Measurements from ENCODE around the gene MUC4.

Gene MUC4

DNA sequence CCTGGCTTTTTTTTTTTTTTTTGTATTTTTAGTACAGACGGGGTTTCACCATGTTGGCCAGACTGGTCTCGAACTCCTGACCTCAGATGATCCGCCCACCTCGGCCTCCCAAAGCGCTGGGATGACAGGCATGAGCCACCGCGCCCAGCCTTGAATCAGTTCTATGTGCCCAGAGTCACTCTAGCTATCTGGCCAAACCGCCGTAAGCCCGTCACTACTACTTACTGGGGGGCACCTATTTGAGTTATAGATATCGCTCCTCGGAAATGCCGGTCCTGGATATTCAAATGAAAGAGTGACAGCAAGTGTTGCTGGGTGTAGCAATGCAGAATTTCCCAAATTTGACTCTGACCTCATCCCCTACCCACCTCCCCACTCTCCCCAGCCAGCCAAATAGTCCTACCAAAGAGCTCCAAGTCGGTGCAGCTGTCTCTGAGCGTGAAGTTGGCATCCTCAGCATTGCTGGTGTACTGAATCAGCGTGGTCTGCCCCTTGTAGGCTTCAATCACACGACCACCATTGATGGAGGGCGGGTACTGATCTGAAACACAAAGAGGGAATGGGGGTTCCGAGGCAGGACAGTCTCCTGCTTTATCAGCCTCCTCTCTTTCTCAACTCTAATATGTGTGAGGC is 52.9 kb downstream of the MUC4 start:
- no peaks in the 10 kb centered on the region for H3K9me3 ChIP-seq (ENCODE audit: control insufficient read depth, insufficient read depth, low read length)
- no peaks in the 10 kb centered on the region for H3K27me3 ChIP-seq (ENCODE audit: control insufficient read depth, insufficient read depth, low read length)
- no peaks in the 10 kb centered on the region for H3K36me3 ChIP-seq (ENCODE audit: control insufficient read depth, insufficient read depth, low read length)
- no peak overlapping the region for H3K27ac ChIP-seq (ENCODE audit: low read depth, low read length)
- H3K4me3 ChIP-seq (ENCODE audit: low read depth, low read length) = no peak overlapping the region
- H3K9ac ChIP-seq (ENCODE audit: low read depth, low read length) = no peak overlapping the region
- peaks cover 3% of the 10 kb centered on the region; the same call in 1 of the 2 replicates for H3K4me1 ChIP-seq (ENCODE audit: control insufficient read depth, insufficient read depth, low read length)

DNA sequence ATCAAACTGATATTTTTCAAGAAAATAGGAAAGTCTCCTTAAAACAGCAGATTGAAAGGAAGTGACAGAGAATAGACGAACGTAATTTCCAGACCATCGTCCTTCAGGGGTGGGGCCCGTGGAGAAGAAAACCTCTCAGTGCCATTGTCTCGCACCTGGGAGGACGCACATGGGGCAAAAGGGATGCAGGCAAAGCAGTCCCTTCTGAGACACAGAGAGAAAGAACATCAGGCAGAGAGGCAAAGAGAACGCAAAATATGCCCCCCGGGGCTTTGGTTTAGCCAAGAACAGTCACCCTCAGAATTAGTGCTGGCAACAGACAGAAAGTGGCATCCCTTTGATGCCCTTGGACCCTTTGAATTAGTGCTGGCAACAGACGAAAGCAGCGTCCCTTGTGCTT is 53.9 kb downstream of the MUC4 start:
- Histone ChIP-seq H3K9ac (ENCODE audit: low read depth, low read length) (no peak overlapping the region), H3K4me1 (ENCODE audit: control insufficient read depth, insufficient read depth, low read length) (peaks cover 3% of the 10 kb centered on the region; the same call in 1 of the 2 replicates), H3K27me3 (ENCODE audit: control insufficient read depth, insufficient read depth, low read length) (no peaks in the 10 kb centered on the region), H3K4me3 (ENCODE audit: low read depth, low read length) (no peak overlapping the region), H3K9me3 (ENCODE audit: control insufficient read depth, insufficient read depth, low read length) (no peaks in the 10 kb centered on the region), H3K27ac (ENCODE audit: low read depth, low read length) (no peak overlapping the region), H3K36me3 (ENCODE audit: control insufficient read depth, insufficient read depth, low read length) (no peaks in the 10 kb centered on the region)

DNA sequence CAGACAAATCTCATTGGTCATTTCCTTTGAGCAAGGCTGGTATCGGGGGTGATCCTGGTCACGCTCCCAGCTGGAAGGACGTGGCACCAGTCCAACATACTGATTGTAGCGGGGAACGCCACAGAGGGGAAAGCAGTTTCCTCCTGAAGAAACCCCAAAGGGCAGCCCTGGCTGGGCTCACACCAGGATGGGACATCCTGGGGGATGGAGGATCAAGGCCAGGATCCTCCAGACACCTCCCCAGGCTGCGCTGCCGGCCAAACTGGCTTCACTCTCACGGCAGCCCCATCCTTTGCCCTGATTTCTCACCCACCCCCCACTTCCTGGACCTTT is 54.3 kb downstream of the MUC4 start:
- H3K9me3 ChIP-seq (ENCODE audit: control insufficient read depth, insufficient read depth, low read length) = no peaks in the 10 kb centered on the region
- H3K4me3 ChIP-seq (ENCODE audit: low read depth, low read length) = no peak overlapping the region
- no peak overlapping the region for H3K27ac ChIP-seq (ENCODE audit: low read depth, low read length)
- H3K36me3 ChIP-seq (ENCODE audit: control insufficient read depth, insufficient read depth, low read length) = no peaks in the 10 kb centered on the region
- H3K9ac ChIP-seq (ENCODE audit: low read depth, low read length) = no peak overlapping the region
- H3K27me3 ChIP-seq (ENCODE audit: control insufficient read depth, insufficient read depth, low read length) = no peaks in the 10 kb centered on the region
- peaks cover 3% of the 10 kb centered on the region; the same call in 1 of the 2 replicates for H3K4me1 ChIP-seq (ENCODE audit: control insufficient read depth, insufficient read depth, low read length)

DNA sequence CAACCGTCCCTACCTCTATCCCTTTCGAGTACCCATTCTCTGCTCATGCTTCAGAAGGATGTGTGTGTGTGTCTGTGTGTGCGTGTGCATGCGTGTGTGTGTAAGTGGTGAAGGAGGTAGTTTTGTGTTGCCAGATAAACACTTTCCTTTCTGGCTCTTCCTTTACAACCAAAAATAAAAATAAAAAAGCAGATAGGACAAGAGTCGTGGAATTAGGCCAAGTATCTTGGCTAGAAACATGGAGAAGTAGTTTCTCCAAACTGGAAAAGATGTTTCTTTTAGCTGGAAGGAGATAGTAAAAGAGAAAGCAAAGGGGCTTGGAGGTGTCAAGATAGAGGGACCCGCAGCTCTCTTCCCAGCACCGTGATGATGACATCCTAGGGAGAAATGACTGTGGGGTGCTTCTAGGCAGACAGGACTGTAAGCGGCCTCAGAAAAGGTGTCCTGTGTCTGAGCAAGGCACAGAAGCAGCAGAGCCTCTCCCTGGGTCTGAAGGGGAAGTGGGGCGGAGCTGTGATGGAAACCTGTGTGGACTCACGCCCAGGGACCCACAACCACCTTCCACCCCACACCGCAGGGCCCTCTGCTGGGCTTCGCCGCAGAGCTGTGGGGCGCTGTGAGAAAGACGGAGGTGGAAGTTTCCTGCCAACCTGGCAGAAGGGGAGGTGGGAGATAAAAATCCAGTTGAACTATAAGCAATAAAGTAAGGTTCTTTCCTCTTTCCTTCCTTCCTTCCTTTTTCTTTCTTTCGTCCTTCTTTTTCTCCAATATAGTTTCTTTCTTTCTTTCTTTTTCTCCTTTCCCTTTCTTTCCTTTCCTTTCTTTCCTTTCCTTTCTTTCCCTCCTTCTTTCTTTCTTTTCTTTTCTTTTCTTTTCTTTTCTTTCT is 55.7 kb downstream of the MUC4 start:
- H3K27me3 ChIP-seq (ENCODE audit: control insufficient read depth, insufficient read depth, low read length) = no peaks in the 10 kb centered on the region
- no peak overlapping the region for H3K27ac ChIP-seq (ENCODE audit: low read depth, low read length)
- H3K4me3 ChIP-seq (ENCODE audit: low read depth, low read length) = no peak overlapping the region
- H3K36me3 ChIP-seq (ENCODE audit: control insufficient read depth, insufficient read depth, low read length) = no peaks in the 10 kb centered on the region
- H3K9me3 ChIP-seq (ENCODE audit: control insufficient read depth, insufficient read depth, low read length) = no peaks in the 10 kb centered on the region
- peaks cover 3% of the 10 kb centered on the region; the same call in 1 of the 2 replicates for H3K4me1 ChIP-seq (ENCODE audit: control insufficient read depth, insufficient read depth, low read length)
- H3K9ac ChIP-seq (ENCODE audit: low read depth, low read length) = no peak overlapping the region

DNA sequence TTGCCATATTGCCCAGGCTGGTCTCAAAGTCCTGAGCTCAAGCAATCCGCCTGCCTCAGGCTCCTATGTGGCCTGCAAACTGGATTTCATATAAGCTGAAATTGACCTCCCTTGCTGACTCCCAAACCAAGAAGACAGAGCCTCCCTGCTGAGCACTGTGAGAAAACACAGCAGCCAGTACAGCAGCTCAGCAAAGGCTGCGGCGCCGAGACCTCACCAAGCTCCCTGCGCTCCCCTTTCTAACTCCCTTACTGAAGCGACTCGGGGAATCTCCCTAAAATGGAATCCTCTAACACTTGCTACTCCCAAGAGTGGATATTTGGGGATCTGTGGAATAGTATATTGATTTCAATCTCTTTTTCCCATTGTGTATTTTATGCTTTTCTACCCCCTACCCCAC is 56.3 kb downstream of the MUC4 start:
- Histone ChIP-seq H3K4me3 (ENCODE audit: low read depth, low read length) (no peak overlapping the region), H3K27me3 (ENCODE audit: control insufficient read depth, insufficient read depth, low read length) (no peaks in the 10 kb centered on the region)

DNA sequence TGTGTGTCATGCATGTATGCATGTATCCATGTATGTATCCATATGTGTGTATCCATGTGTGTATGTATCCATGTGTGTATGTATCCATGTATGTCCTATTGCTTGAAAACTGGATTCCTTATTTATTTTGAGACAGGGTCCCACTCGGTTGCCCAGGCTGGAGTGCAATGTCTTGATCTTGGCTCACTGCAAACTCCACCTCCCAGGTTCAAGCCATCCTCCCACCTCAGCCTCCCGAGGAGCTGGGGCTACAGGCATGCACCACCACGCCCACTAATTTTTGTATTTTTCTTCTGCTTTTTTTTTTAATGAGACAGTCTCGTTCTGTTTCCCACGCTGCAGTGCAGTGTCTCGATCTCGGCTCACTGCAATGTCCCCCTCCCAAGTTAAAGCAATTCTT is 56.8 kb downstream of the MUC4 start:
- no peak overlapping the region for H3K4me3 ChIP-seq (ENCODE audit: low read depth, low read length)
- H3K36me3 ChIP-seq (ENCODE audit: control insufficient read depth, insufficient read depth, low read length) = no peaks in the 10 kb centered on the region
- H3K9ac ChIP-seq (ENCODE audit: low read depth, low read length) = no peak overlapping the region
- no peak overlapping the region for H3K27ac ChIP-seq (ENCODE audit: low read depth, low read length)
- H3K27me3 ChIP-seq (ENCODE audit: control insufficient read depth, insufficient read depth, low read length) = no peaks in the 10 kb centered on the region
- H3K9me3 ChIP-seq (ENCODE audit: control insufficient read depth, insufficient read depth, low read length) = no peaks in the 10 kb centered on the region
- peaks cover 3% of the 10 kb centered on the region; the same call in 1 of the 2 replicates for H3K4me1 ChIP-seq (ENCODE audit: control insufficient read depth, insufficient read depth, low read length)

More for the DNA sequence above, 56.3 kb downstream of the MUC4 start:
- H3K4me1 ChIP-seq (ENCODE audit: control insufficient read depth, insufficient read depth, low read length) = peaks cover 3% of the 10 kb centered on the region; the same call in 1 of the 2 replicates
- H3K27ac ChIP-seq (ENCODE audit: low read depth, low read length) = no peak overlapping the region
- no peaks in the 10 kb centered on the region for H3K9me3 ChIP-seq (ENCODE audit: control insufficient read depth, insufficient read depth, low read length)
- no peak overlapping the region for H3K9ac ChIP-seq (ENCODE audit: low read depth, low read length)
- H3K36me3 ChIP-seq (ENCODE audit: control insufficient read depth, insufficient read depth, low read length) = no peaks in the 10 kb centered on the region

DNA sequence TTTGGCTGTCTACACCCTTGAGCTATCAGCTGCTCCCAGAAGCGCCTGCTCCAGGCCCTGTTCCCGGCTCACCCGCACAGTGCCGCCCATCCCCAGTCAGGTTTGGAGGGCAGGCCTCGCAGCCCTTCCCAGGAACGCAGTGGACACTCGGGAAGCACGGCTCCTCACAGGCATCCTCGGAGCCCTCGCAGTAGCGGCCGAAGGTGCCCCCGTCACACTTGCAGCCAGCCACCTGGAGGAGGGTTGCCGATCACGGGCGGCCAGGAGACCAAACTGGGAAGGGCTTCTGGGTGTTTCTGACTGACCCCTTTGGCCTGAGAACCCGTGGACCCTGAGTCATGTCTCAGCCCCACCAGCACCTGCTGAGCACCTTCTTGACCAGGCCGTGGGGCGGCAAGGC is 57.6 kb downstream of the MUC4 start:
- Histone ChIP-seq H3K27ac (ENCODE audit: low read depth, low read length) (no peak overlapping the region), H3K4me1 (ENCODE audit: control insufficient read depth, insufficient read depth, low read length) (peaks cover 3% of the 10 kb centered on the region; the same call in 1 of the 2 replicates), H3K36me3 (ENCODE audit: control insufficient read depth, insufficient read depth, low read length) (no peaks in the 10 kb centered on the region), H3K9ac (ENCODE audit: low read depth, low read length) (no peak overlapping the region), H3K4me3 (ENCODE audit: low read depth, low read length) (no peak overlapping the region), H3K9me3 (ENCODE audit: control insufficient read depth, insufficient read depth, low read length) (no peaks in the 10 kb centered on the region), H3K27me3 (ENCODE audit: control insufficient read depth, insufficient read depth, low read length) (no peaks in the 10 kb centered on the region)

DNA sequence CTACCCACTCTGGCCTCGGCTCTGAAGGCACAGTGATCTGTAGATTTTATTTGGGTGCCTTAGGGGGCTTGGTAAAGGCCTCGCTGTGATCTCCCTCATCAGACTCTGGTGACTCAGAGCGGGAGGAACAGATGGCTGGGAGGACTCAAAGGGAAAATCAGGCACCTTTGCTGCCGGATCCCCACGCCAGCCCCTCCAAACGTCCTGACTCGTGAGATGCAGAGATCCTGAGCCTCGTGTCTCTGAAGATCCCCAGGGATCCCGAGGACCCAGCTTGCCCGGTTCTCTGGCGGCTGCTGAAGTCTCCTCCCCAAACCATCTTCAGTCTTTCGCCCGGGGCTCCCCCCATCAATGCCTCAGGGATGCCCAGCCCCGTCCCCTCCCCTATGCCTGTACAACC is 58.1 kb downstream of the MUC4 start:
- no peaks in the 10 kb centered on the region for H3K9me3 ChIP-seq (ENCODE audit: control insufficient read depth, insufficient read depth, low read length)
- no peak overlapping the region for H3K9ac ChIP-seq (ENCODE audit: low read depth, low read length)
- no peak overlapping the region for H3K4me3 ChIP-seq (ENCODE audit: low read depth, low read length)
- H3K27me3 ChIP-seq (ENCODE audit: control insufficient read depth, insufficient read depth, low read length) = no peaks in the 10 kb centered on the region; the same call in 1 of the 2 replicates
- no peak overlapping the region for H3K27ac ChIP-seq (ENCODE audit: low read depth, low read length)
- no peaks in the 10 kb centered on the region for H3K36me3 ChIP-seq (ENCODE audit: control insufficient read depth, insufficient read depth, low read length)
- peaks cover 3% of the 10 kb centered on the region; the same call in 1 of the 2 replicates for H3K4me1 ChIP-seq (ENCODE audit: control insufficient read depth, insufficient read depth, low read length)

DNA sequence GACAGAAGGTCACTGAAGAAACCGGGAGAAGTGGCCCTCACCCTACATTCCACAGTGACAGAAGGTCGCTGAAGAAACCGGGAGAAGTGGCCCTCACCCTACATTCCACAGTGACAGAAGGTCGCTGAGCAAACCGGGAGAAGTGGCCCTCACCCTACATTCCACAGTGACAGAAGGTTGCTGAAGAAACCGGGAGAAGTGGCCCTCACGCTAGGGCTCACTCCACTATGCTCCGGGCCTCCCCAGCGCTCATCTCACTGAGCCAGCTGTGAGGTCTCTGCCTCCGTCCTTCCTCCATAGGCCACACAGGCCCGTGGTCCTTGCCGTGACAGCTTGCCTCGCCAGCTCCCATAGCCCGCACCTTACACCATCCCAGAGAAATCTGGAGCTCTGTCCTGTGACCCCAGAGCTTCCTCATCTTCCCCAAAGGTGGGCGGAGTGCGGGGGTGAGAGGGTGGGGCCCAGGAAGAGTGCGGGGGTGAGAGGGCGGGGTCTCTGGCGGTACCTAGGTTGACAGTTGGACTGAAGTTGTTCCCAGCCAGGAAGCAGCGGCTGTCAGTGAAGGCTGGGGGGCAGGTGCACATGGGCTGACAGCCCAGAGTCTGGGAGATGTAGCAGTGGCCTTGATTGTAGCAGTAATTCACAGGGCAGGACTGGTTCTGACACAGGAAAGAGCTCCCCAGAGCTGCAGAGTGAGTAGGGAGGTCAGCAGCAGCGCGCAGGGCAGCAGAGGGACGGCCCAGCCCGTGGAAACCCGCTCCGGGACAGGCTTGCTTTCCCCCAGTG is 59.0 kb downstream of the MUC4 start:
- Histone ChIP-seq H3K9ac (ENCODE audit: low read depth, low read length) (no peak overlapping the region), H3K36me3 (ENCODE audit: control insufficient read depth, insufficient read depth, low read length) (no peaks in the 10 kb centered on the region), H3K27ac (ENCODE audit: low read depth, low read length) (no peak overlapping the region), H3K4me3 (ENCODE audit: low read depth, low read length) (no peak overlapping the region), H3K27me3 (ENCODE audit: control insufficient read depth, insufficient read depth, low read length) (no peaks in the 10 kb centered on the region; the same call in 1 of the 2 replicates), H3K9me3 (ENCODE audit: control insufficient read depth, insufficient read depth, low read length) (no peaks in the 10 kb centered on the region), H3K4me1 (ENCODE audit: control insufficient read depth, insufficient read depth, low read length) (peaks cover 3% of the 10 kb centered on the region; the same call in 1 of the 2 replicates)

DNA sequence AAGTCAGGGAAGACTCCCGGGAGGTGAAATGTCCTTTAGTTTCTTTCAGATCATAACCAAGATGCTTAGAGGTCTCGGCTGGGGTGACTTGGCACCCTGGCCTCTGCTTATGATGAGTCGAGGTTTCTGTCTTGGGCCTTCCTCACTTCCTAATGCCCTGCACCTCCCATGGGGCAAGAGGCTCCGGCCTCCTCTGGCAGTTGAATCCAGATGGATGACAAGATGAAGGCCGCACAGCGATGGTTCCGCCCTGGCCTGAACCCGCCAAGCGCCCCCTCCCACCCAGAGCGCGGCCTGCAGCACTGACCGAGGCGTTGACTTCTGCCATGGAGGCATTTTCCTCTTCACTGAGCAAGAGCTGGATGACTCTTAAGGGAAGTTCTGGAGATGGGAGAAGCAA is 59.7 kb downstream of the MUC4 start:
- Histone ChIP-seq H3K9ac (ENCODE audit: low read depth, low read length) (no peak overlapping the region), H3K27me3 (ENCODE audit: control insufficient read depth, insufficient read depth, low read length) (peaks cover 5% of the 10 kb centered on the region), H3K9me3 (ENCODE audit: control insufficient read depth, insufficient read depth, low read length) (no peaks in the 10 kb centered on the region), H3K27ac (ENCODE audit: low read depth, low read length) (no peak overlapping the region), H3K4me3 (ENCODE audit: low read depth, low read length) (no peak overlapping the region), H3K36me3 (ENCODE audit: control insufficient read depth, insufficient read depth, low read length) (no peaks in the 10 kb centered on the region), H3K4me1 (ENCODE audit: control insufficient read depth, insufficient read depth, low read length) (peaks cover 2% of the 10 kb centered on the region; the same call in 1 of the 2 replicates)
